Dendritic cell treated with granulocyte-macrophage colony-stimulating factor and Interleukin-4, amounts not matched to agents 40 ng/mL and 50 ng/mL, for 4 days (primary cell): ENCODE data around the gene ECHS1.

Experiments
- H3K27ac Mint-ChIP-seq: one replicate; pipeline ENCODE4 v1.8.0; 2022; ENCODE audit warnings: mild to moderate bottlenecking, mixed read lengths
- H3K27me3 Mint-ChIP-seq: one replicate; pipeline ENCODE4 v1.8.0; 2022; ENCODE audit warnings: mild to moderate bottlenecking, mixed read lengths
- H3K36me3 Mint-ChIP-seq: one replicate; pipeline ENCODE4 v1.8.0; 2022; ENCODE audit warnings: low read depth, mixed read lengths
- H3K4me1 Mint-ChIP-seq: one replicate; pipeline ENCODE4 v1.8.0; 2022; ENCODE audit warnings: low read depth, mixed read lengths
- H3K4me3 Mint-ChIP-seq: one replicate; pipeline ENCODE4 v1.8.0; 2022; ENCODE audit warnings: mild to moderate bottlenecking, moderate library complexity, mixed read lengths
- H3K9me3 Mint-ChIP-seq: one replicate; pipeline ENCODE4 v1.8.0; 2022; ENCODE audit warnings: mixed read lengths
- intact Hi-C: fragments of 100-400 bp; cut with micrococcal nuclease; formaldehyde crosslinking; loops from one replicate; pipeline ENCODE4 v1.15.0; 2022

The ECHS1 gene

GRCh38 chr10:133405272-133405671 is 32.1 kb upstream of the ECHS1 start:
- Mint-ChIP-seq H3K27ac (no peak overlapping the region), H3K9me3 (peaks cover 14% of the 10 kb centered on the region), H3K4me3 (no peak overlapping the region), H3K27me3 (no peaks in the 10 kb centered on the region), H3K36me3 (peaks cover 100% of the 10 kb centered on the region), H3K4me1 (peaks cover 13% of the 10 kb centered on the region)
- intact Hi-C loops, result no loop called here

DNA sequence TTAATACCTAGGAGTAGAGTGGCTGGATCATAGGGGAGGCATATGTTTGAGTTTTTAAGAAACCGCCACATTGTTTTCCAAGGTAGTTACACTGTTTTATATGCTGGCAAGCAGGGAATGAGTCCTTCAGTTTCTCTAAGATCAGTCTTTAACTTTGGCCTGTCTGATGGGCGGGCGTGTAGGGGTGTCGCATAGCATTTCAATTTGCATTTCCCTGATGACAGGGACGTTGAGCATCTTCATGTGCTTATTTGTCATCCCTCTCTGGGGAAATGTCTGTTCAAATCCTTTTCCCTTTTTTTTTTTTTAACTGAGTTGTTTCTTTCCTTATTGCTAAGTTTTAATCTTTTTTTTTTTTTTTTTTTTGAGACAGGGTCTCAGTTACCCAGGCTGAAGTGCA is 30.6 kb upstream of the ECHS1 start:
- no peaks in the 10 kb centered on the region for H3K27me3 Mint-ChIP-seq
- H3K4me1 Mint-ChIP-seq, result peaks cover 17% of the 10 kb centered on the region
- no peak overlapping the region for H3K4me3 Mint-ChIP-seq
- peaks cover 3% of the 10 kb centered on the region for H3K9me3 Mint-ChIP-seq
- no peak overlapping the region for H3K27ac Mint-ChIP-seq
- H3K36me3 Mint-ChIP-seq, result peaks cover 100% of the 10 kb centered on the region
- intact Hi-C loops, result no loop called here

- H3K27me3 Mint-ChIP-seq, result no peaks in the 10 kb centered on the region
- no peak overlapping the region for H3K4me3 Mint-ChIP-seq
- peaks cover 100% of the 10 kb centered on the region for H3K36me3 Mint-ChIP-seq
- H3K4me1 Mint-ChIP-seq, result peaks cover 15% of the 10 kb centered on the region
- H3K9me3 Mint-ChIP-seq, result no peaks in the 10 kb centered on the region
- no peak overlapping the region for H3K27ac Mint-ChIP-seq
- intact Hi-C loops, result no loop called here
Measured at GRCh38 chr10:133403359-133403758, 30.2 kb upstream of the ECHS1 start.

DNA sequence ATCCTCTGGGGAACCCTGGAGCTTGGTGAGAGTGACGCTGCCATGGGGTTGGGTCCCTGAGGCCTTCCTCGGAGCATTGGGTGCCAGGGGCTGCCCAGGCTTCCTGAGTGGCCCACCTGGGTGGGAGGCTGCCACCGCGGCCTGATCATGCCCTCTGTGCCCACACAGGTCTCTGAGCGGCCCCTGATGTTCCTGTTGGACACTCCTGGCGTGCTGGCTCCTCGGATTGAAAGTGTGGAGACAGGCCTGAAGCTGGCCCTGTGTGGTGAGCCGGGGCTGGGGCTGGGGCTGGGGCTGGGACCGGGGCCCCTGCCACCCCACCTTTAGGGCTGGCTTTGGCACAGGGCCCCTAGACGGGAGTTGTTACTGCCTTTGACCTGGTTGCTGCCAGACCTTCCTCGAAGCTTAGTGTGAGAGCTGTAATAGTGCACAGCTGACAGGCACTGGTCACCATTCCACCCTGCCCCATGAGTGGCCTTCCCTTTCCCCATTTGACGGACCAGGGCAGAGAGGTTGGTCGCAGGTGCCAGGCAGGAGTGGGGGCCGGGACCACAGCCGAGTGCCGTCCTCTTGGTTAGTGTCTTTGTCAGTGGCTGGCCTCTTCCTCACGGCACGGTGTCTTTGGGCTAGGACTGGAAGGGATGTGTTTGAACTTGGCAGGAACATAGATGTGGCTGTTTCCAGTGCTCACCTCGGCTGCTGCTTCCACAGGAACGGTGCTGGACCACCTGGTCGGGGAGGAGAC is 29.0 kb upstream of the ECHS1 start:
- Mint-ChIP-seq H3K9me3 (no peaks in the 10 kb centered on the region), H3K27me3 (no peaks in the 10 kb centered on the region), H3K36me3 (peaks cover 100% of the 10 kb centered on the region), H3K4me3 (no peak overlapping the region), H3K4me1 (peaks cover 18% of the 10 kb centered on the region), H3K27ac (no peak overlapping the region)
- intact Hi-C loops, result no loop called here

DNA sequence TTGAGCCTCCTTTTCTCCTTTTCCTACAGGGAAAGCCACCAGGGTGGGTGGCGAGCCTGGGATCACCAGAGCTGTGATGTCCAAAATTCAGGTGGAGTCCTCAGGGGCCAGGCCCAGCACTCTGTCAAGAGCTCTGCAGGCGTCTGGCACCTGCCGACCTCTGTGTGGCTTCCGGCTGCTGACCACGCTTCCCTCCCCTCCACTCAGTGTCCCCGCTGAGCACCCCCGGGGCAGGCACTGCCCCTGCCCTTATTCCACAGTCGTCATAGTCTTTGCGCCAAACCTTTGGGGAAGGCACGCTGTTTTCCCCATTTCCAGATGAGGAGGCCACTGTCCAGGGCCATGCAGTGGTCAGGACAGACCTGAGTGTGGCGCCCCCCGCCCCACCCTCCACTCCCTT is 28.3 kb upstream of the ECHS1 start:
- H3K9me3 Mint-ChIP-seq, result no peaks in the 10 kb centered on the region
- no peak overlapping the region for H3K27ac Mint-ChIP-seq
- H3K4me1 Mint-ChIP-seq, result peaks cover 22% of the 10 kb centered on the region
- H3K36me3 Mint-ChIP-seq, result peaks cover 99% of the 10 kb centered on the region
- H3K4me3 Mint-ChIP-seq, result no peak overlapping the region
- H3K27me3 Mint-ChIP-seq, result no peaks in the 10 kb centered on the region
- intact Hi-C loops, result no loop called here

- no peaks in the 10 kb centered on the region for H3K27me3 Mint-ChIP-seq
- no peak overlapping the region for H3K27ac Mint-ChIP-seq
- H3K9me3 Mint-ChIP-seq, result no peaks in the 10 kb centered on the region
- peaks cover 21% of the 10 kb centered on the region for H3K4me1 Mint-ChIP-seq
- no peak overlapping the region for H3K4me3 Mint-ChIP-seq
- peaks cover 92% of the 10 kb centered on the region for H3K36me3 Mint-ChIP-seq
- intact Hi-C loops, result no loop called here
Measured at GRCh38 chr10:133400624-133401424, 27.7 kb upstream of the ECHS1 start.

- Mint-ChIP-seq H3K27me3 (no peaks in the 10 kb centered on the region), H3K4me1 (peaks cover 28% of the 10 kb centered on the region), H3K27ac (no peak overlapping the region), H3K9me3 (no peaks in the 10 kb centered on the region), H3K36me3 (peaks cover 75% of the 10 kb centered on the region), H3K4me3 (no peak overlapping the region)
- intact Hi-C loops, result no loop called here
Measured at GRCh38 chr10:133399123-133399601, 26.0 kb upstream of the ECHS1 start.

DNA sequence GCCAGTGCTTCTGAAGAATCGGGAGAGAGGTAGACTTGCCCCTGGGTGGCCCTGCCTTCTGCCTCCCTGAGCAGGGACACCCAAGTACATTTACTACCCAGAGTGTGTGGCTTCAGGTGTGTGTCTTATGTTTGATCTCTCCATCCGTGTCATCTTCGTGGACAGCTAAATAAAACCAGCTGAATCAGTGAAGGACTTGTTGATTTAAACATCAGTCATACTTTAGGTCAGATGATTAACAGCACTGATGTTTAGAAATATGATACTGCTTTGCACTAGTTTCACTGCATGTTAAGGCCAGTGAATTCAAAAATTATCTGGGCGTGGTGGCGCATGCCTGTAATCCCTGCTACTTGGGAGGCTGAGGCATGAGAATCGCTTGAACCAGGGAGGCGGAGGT is 24.8 kb upstream of the ECHS1 start:
- no peaks in the 10 kb centered on the region for H3K27me3 Mint-ChIP-seq
- H3K4me3 Mint-ChIP-seq, result no peak overlapping the region
- H3K27ac Mint-ChIP-seq, result peak overlapping the region; percentile 12
- peaks cover 37% of the 10 kb centered on the region for H3K4me1 Mint-ChIP-seq
- H3K36me3 Mint-ChIP-seq, result peaks cover 63% of the 10 kb centered on the region
- H3K9me3 Mint-ChIP-seq, result no peaks in the 10 kb centered on the region
- intact Hi-C loops, result no loop called here

DNA sequence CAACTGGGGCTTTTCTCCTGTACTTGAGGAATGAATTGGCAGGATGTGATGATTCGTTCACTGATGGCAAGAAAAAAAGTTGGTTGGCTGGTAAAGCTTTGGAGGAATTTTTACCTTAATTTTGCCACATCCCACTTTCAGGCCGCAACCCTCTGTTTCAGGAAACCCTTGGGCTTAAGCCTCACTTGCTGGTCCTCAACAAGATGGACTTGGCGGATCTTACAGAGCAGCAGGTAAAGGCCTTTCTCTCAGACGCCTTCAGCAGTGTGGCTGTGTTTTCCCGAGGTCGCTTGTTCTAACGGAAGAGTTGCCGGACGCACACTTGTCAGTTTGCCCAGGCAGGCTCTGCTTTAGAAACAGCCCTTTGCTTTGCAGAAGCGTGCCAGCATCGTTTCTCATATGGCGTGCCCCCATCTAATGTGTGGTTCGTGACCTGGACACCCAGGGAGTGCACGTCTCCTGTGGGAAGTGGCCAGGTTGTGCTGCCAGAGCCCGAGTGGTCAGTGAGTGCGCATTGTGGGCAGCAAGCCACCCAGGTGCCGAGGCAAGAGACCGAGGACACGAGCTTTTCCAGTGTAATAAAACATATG is 23.0 kb upstream of the ECHS1 start:
- H3K36me3 Mint-ChIP-seq, result peaks cover 59% of the 10 kb centered on the region
- no peaks in the 10 kb centered on the region for H3K27me3 Mint-ChIP-seq
- H3K27ac Mint-ChIP-seq, result no peak overlapping the region
- peaks cover 52% of the 10 kb centered on the region for H3K4me1 Mint-ChIP-seq
- H3K9me3 Mint-ChIP-seq, result no peaks in the 10 kb centered on the region
- intact Hi-C loops, result no loop called here
- H3K4me3 Mint-ChIP-seq, result no peak overlapping the region

- H3K27me3 Mint-ChIP-seq, result no peaks in the 10 kb centered on the region
- peak overlapping the region; percentile 88 for H3K4me3 Mint-ChIP-seq
- intact Hi-C loops, result loop anchor here (1.0 to 5.0 kb wide), 2 partner anchors 22 to 38 kb away; partner anchors contain the start of genes ECHS1 and FUOM
- peaks cover 57% of the 10 kb centered on the region for H3K36me3 Mint-ChIP-seq
- H3K9me3 Mint-ChIP-seq, result no peaks in the 10 kb centered on the region
- peaks cover 58% of the 10 kb centered on the region for H3K4me1 Mint-ChIP-seq
- peak overlapping the region; percentile 93 for H3K27ac Mint-ChIP-seq
Measured at GRCh38 chr10:133394801-133395221, 21.7 kb upstream of the ECHS1 start.

- H3K4me3 Mint-ChIP-seq, result peak within 1 kb of the TSS; percentile 88
- peaks cover 59% of the 10 kb centered on the region for H3K4me1 Mint-ChIP-seq
- H3K9me3 Mint-ChIP-seq, result no peaks in the 10 kb centered on the region
- peak within 1 kb of the TSS; percentile 93 for H3K27ac Mint-ChIP-seq
- peaks cover 54% of the 10 kb centered on the region for H3K36me3 Mint-ChIP-seq
- intact Hi-C loops, result loop anchor here (1.0 to 5.0 kb wide), 2 partner anchors 21 to 37 kb away; partner anchors contain the start of genes ECHS1 and FUOM
- no peaks in the 10 kb centered on the region for H3K27me3 Mint-ChIP-seq
Measured at GRCh38 chr10:133394064-133394663, 21.0 kb upstream of the ECHS1 start, which contains the start of gene MTG1. Gene MTG1 (plus strand): TSS chr10:133394157. CDS start chr10:133394221, 64 bp downstream.

DNA sequence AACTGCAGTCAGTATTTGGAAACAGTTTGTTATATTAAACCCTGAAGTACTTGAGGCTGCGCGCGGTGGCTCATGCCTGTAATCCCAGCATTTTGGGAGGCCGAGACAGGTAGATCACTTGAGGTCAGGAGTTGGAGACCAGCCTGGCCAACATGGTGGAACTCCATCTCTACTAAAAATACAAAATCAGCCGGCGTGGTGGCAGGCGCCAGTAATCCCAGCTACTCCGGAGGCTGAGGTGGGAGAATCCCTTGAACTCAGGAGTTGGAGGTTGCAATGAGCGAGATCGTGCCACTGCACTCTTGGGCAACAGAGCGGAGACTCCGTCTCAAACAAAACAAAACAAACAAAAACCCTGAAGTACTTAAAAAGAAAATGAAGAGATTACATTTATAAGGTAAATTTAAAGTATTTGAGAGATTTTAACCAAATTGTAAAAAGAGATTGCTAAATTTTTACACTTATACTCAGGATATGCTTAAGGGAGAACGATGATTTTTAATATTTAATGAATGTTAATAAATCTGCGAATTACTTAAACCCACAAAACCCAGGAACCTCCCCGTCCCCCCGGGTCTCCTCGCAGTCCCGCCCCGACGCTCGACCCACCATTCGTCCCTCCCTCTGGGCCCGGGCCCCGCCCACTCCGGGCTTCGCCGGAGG is 20.4 kb upstream of the ECHS1 start:
- H3K9me3 Mint-ChIP-seq, result no peaks in the 10 kb centered on the region
- H3K27me3 Mint-ChIP-seq, result no peaks in the 10 kb centered on the region
- H3K4me3 Mint-ChIP-seq, result peak overlapping the region; percentile 88
- H3K36me3 Mint-ChIP-seq, result peaks cover 52% of the 10 kb centered on the region
- peaks cover 65% of the 10 kb centered on the region for H3K4me1 Mint-ChIP-seq
- intact Hi-C loops, result loop anchor here (1.0 to 5.0 kb wide), 2 partner anchors 20 to 36 kb away; partner anchors contain the start of genes ECHS1 and FUOM
- peak overlapping the region; percentile 93 for H3K27ac Mint-ChIP-seq
